ENCODE results near the gene CFAP97D2. TPM values are rescaled to one million over a fixed set of nuclear protein-coding genes. Genes with fewer than 3 reads are reported as not detected.
A peak's percentile ranks its signal among the peaks of the same experiment; 100 is the strongest.

CFAP97D2 gene
- total and polyA plus RNA-seq, 8 donors: 0.75 to 5.8 (median 3.1) TPM

DNA sequence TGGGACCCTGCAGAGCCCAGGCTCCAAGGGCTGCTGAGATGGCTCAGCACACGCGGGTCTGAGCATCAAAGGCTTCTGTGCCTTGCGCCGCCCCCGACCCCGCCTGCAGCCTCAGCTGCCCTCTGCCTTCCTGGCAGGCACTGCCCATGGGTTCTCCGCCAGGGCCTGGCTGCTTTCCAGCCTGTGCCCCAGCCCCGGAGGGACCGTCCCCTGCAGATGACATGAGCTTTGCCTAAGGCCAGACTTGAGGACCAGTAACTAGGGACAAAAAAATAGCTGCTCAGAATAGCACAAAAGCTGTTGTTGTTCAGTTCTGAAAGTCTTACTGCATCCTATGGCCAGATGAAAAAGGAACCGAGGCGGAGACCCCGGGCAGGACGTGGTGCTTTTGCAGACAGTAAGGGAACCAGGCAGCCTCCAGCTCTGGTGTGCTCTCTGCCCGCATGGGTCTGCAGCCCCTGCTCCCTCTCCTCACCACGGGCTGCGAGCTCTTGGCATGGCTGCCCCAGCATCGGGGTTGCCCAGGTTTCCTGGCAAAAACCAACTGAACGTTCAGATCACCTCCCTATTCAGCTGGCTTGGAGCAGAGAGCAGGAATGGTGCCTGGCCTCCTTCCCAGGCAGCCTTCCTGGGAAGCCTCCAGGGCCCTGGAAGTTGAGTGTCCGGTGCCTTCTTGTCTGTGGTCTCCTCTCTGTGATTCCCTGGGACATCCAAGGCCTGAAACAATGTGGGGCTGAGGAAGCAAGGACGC lies 12.5 kb upstream of the CFAP97D2 start:
- Histone ChIP-seq H3K4me1 (no peaks in the 10 kb centered on the region), H3K27ac (no peak overlapping the region), H3K36me3 (no peaks in the 10 kb centered on the region), H3K9me3 (no peaks in the 10 kb centered on the region), H3K4me3 (no peak overlapping the region), H3K27me3 (no peaks in the 10 kb centered on the region)
- peak in 2 of 4 donors; percentile 27 to 40 for ATAC-seq
- intact Hi-C loops (cut with DNase I): no loop called here
- peak in 2 of 6 donors; percentile 28 to 57 for DNase-seq
- TF ChIP-seq, protein P1, sequence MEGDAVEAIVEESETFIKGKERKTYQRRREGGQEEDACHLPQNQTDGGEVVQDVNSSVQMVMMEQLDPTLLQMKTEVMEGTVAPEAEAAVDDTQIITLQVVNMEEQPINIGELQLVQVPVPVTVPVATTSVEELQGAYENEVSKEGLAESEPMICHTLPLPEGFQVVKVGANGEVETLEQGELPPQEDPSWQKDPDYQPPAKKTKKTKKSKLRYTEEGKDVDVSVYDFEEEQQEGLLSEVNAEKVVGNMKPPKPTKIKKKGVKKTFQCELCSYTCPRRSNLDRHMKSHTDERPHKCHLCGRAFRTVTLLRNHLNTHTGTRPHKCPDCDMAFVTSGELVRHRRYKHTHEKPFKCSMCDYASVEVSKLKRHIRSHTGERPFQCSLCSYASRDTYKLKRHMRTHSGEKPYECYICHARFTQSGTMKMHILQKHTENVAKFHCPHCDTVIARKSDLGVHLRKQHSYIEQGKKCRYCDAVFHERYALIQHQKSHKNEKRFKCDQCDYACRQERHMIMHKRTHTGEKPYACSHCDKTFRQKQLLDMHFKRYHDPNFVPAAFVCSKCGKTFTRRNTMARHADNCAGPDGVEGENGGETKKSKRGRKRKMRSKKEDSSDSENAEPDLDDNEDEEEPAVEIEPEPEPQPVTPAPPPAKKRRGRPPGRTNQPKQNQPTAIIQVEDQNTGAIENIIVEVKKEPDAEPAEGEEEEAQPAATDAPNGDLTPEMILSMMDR (IDR thresholded peaks at IDR 0.05): no peak
- 77% methylated on average over 20 of the region's 20 CpGs for WGBS, 2 donors
- no peak for FAIRE-seq

DNA sequence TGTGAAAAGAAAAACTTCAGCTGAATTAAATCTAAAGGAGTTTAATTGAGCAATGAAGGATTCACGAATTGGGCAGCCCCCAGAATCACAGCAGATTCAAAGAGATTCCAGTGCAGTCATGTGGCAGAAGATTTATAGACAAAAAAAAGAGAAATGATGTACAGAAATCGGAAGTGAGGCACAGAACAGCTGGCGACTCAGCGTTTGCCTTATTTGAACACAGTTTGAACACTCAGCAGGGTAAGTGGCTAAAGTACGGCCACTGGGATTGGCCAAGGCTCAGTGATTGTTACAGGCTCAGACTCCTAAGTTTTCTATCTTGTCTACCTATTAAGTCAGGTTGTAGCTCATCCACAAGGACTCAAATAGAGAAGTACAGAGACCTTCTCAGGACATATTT lies 11.6 kb upstream of the CFAP97D2 start:
- intact Hi-C loops (cut with DNase I): no loop called here
- WGBS, 2 donors: 86 to 91% methylated on average over 5 of the region's 5 CpGs
- TF ChIP-seq, protein P1 (IDR thresholded peaks at IDR 0.05): no peak
- Histone ChIP-seq H3K4me1 (no peaks in the 10 kb centered on the region), H3K27me3 (no peaks in the 10 kb centered on the region), H3K36me3 (no peaks in the 10 kb centered on the region), H3K4me3 (no peak overlapping the region), H3K9me3 (no peaks in the 10 kb centered on the region), H3K27ac (no peak overlapping the region)
- ATAC-seq (peak in 2 of 4 donors; percentile 46 to 59), FAIRE-seq (no peak), DNase-seq (no peak)

DNA sequence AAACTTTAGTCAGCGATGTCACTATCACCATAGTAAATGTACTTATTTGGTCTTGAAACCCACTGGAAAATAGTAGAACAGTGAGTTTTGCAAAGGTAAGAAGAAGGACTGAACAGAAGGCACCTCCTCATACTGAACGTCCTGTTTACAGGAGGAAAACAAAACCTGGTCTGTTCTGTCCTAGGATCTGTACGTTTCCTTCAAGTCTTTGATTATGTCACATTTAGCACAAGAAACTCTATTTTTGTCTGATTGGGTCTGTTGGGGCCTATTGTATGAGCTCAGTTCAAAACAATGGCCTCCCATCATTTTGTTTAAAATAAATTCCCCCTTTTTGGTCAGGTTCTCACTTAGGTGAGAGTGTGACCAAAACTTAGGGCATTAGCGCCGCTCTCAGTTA lies 11.2 kb upstream of the CFAP97D2 start:
- intact Hi-C loops (cut with DNase I): no loop called here
- 90 to 92% methylated on average over 5 of the region's 5 CpGs for WGBS, 2 donors
- no peak for ATAC-seq

DNA sequence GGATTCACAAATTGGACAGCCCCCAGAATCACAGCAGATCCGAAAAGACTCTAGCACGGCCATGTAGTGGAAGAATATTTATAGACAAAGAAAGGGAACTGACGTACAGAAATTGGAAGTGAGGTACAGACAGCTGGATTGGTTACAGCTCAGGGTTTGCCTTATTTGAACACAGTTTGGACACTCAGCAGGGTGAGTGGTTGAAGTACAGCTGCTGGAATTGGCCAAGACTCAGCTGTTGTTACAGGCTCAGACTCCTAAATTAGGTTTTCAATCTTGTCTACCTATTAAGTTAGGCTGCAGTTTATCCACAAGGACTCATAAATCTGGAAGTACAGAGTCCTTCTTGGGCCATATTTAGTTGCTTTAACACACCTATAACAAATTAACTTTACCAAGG lies 5.8 kb upstream of the CFAP97D2 start:
- ATAC-seq (no peak), FAIRE-seq (no peak), DNase-seq (no peak)
- H3K36me3 ChIP-seq: no peaks in the 10 kb centered on the region
- no peaks in the 10 kb centered on the region for H3K9me3 ChIP-seq
- TF ChIP-seq, protein P1 (IDR thresholded peaks at IDR 0.05): no peak
- no peak overlapping the region for H3K4me3 ChIP-seq
- intact Hi-C loops (cut with DNase I): no loop called here
- H3K27ac ChIP-seq: no peak overlapping the region
- H3K27me3 ChIP-seq: no peaks in the 10 kb centered on the region
- WGBS, 2 donors: 91 to 93% methylated on average over 3 of the region's 3 CpGs
- H3K4me1 ChIP-seq: no peaks in the 10 kb centered on the region

More for the DNA sequence above, 11.2 kb upstream of the CFAP97D2 start:
- FAIRE-seq: no peak
- no peaks in the 10 kb centered on the region for H3K9me3 ChIP-seq
- no peak for DNase-seq
- no peaks in the 10 kb centered on the region for H3K27me3 ChIP-seq
- H3K36me3 ChIP-seq: no peaks in the 10 kb centered on the region
- TF ChIP-seq, protein P1 (IDR thresholded peaks at IDR 0.05): no peak
- H3K4me1 ChIP-seq: no peaks in the 10 kb centered on the region
- H3K27ac ChIP-seq: no peak overlapping the region
- H3K4me3 ChIP-seq: no peak overlapping the region

DNA sequence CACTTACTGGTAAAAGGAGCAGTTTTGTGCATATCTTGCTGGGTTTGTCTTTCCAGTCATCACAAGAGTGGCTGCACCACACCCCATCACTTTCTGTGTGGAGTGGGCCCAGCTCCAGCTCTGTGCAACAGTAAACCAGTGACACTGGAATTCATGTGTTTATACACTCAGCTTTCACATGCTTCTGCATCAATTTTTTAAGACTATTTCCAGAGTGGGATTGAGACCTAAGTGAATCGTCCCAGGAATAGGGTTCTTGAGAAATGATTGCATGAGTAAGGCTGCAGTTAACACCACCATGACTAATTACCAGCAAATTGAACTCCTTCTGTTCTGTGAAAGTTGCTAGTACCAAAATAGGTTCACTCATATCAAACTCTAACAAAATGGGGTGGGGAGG lies 5.3 kb upstream of the CFAP97D2 start:
- no peaks in the 10 kb centered on the region for H3K9me3 ChIP-seq
- ATAC-seq (no peak), FAIRE-seq (no peak), DNase-seq (no peak)
- no peaks in the 10 kb centered on the region for H3K36me3 ChIP-seq
- H3K27ac ChIP-seq: no peak overlapping the region
- H3K4me3 ChIP-seq: no peak overlapping the region
- H3K27me3 ChIP-seq: no peaks in the 10 kb centered on the region
- TF ChIP-seq, protein P1 (IDR thresholded peaks at IDR 0.05): no peak
- no peaks in the 10 kb centered on the region for H3K4me1 ChIP-seq
- WGBS, 2 donors: 76 to 77% methylated on average over 1 of the region's 1 CpG
- intact Hi-C loops (cut with DNase I): no loop called here
